Lower leg skin (tissue), 3 donors: ENCODE measurements around the gene ROBO1.

Experiments used
- CTCF ChIP-seq, 3 donors: fragments of 450-650 bp; IDR thresholded peaks; one replicate each; pipeline ENCODE4 v1.5.1; 2016; ENCODE audit warnings: antibody characterized with exemption in 3 of 3, mild to moderate bottlenecking in 3 of 3, moderate library complexity in 2 of 3
- POLR2A ChIP-seq, 2 donors: fragments of 450-650 bp; IDR thresholded peaks; one replicate each; pipeline ENCODE4 v1.6.1; 2016 to 2017; ENCODE audit warnings: antibody characterized with exemption in 2 of 2, mild to moderate bottlenecking in 1 of 2, moderate library complexity in 1 of 2

- TF ChIP-seq POLR2A (IDR thresholded peaks at IDR 0.05) (no peak), CTCF (IDR thresholded peaks at IDR 0.05) (no peak)
Observed at GRCh38 chr3:78666470-78666800, 1101.4 kb downstream of the ROBO1 start.
